BJ (cell line): Measurements from ENCODE around the gene TTLL5. TPM values are rescaled to one million over a fixed set of nuclear protein-coding genes. Genes with fewer than 3 reads are reported as not detected.

Source experiments
- CTCF ChIA-PET: fragments of 350-600 bp; formaldehyde crosslinking; extraction: SDS; loops from one replicate; lab custom pipeline; 2021; ENCODE audit warnings: antibody characterized with exemption, inconsistent platforms; lab: Yijun Ruan, JAX
- POLR2A ChIA-PET: fragments of 300-600 bp; sonication (Branson Sonifier 250); formaldehyde crosslinking; extraction: SDS; loops from one replicate; lab custom pipeline; 2021; ENCODE audit warnings: antibody characterized with exemption; lab: Charles Lee
- DNase-seq: peaks from one replicate; pipeline ENCODE4 v3.0.0-alpha.2; 2011; ENCODE audit warnings: low read depth
- H3K27me3 ChIP-seq: 2 replicates; pipeline ENCODE4 v1.6.0; 2011; ENCODE audit warnings: low read length; ENCODE audit not compliant: control insufficient read depth, insufficient read depth
- H3K36me3 ChIP-seq: 2 replicates; pipeline ENCODE4 v1.5.1; 2011; ENCODE audit warnings: low read length; ENCODE audit not compliant: control insufficient read depth, insufficient read depth
- H3K4me3 ChIP-seq: 2 replicates; pipeline ENCODE4 v1.5.1; 2011; ENCODE audit warnings: low read depth, mild to moderate bottlenecking, control low read depth, low read length
- polyA plus RNA-seq: library from polyadenylated mRNA; depleted of rRNA; stranded (reverse); fragments of >200 nt; gene quantifications from 2 replicates; pipeline ENCODE4 v1.2.3, GENCODE V29; 2011
- TF ChIP-seq, protein P1 (sequence below): IDR thresholded peaks from 2 replicates; pipeline ENCODE4 v1.5.1; 2011; ENCODE audit warnings: low read depth, mild to moderate bottlenecking, control low read depth, inconsistent platforms, low read length, moderate library complexity; ENCODE audit not compliant: insufficient read depth

TTLL5 gene
- polyA plus RNA-seq, 1 experiment = 9.9 TPM

GRCh38 chr14:75978249-75978731 is 317.2 kb downstream of the TTLL5 start:
- ChIA-PET CTCF (interaction anchor here (0.9 to 13.4 kb wide), 15 partner anchors 8 to 274 kb away, joined by 3 to 296 read pairs (median 6); no protein-coding TSS in a partner anchor), POLR2A (no interaction called here)
- Histone ChIP-seq H3K36me3 (no peaks in the 10 kb centered on the region), H3K27me3 (no peaks in the 10 kb centered on the region), H3K4me3 (no peak overlapping the region)
- TF ChIP-seq, protein P1, sequence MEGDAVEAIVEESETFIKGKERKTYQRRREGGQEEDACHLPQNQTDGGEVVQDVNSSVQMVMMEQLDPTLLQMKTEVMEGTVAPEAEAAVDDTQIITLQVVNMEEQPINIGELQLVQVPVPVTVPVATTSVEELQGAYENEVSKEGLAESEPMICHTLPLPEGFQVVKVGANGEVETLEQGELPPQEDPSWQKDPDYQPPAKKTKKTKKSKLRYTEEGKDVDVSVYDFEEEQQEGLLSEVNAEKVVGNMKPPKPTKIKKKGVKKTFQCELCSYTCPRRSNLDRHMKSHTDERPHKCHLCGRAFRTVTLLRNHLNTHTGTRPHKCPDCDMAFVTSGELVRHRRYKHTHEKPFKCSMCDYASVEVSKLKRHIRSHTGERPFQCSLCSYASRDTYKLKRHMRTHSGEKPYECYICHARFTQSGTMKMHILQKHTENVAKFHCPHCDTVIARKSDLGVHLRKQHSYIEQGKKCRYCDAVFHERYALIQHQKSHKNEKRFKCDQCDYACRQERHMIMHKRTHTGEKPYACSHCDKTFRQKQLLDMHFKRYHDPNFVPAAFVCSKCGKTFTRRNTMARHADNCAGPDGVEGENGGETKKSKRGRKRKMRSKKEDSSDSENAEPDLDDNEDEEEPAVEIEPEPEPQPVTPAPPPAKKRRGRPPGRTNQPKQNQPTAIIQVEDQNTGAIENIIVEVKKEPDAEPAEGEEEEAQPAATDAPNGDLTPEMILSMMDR = no peak
- no peak for DNase-seq

GRCh38 chr14:75979071-75979571 is 318.1 kb downstream of the TTLL5 start:
- TF ChIP-seq, protein P1 = peak; percentile 81
- DNase-seq = no peak
- CTCF ChIA-PET = interaction anchor here (0.6 to 13.4 kb wide), 32 partner anchors 9 to 319 kb away, joined by 3 to 296 read pairs (median 4); partner anchors contain the start of genes ERG28 and TTLL5
- H3K27me3 ChIP-seq = no peaks in the 10 kb centered on the region
- POLR2A ChIA-PET = no interaction called here
- no peak overlapping the region for H3K4me3 ChIP-seq
- H3K36me3 ChIP-seq = no peaks in the 10 kb centered on the region

GRCh38 chr14:75979648-75980565 is 318.9 kb downstream of the TTLL5 start:
- no peaks in the 10 kb centered on the region for H3K36me3 ChIP-seq
- CTCF ChIA-PET = interaction anchor here (0.6 to 13.4 kb wide), 27 partner anchors 10 to 319 kb away, joined by 3 to 296 read pairs (median 4); partner anchors contain the start of genes ERG28 and TTLL5
- H3K4me3 ChIP-seq = no peak overlapping the region
- TF ChIP-seq, protein P1 = no peak
- POLR2A ChIA-PET = no interaction called here
- no peak for DNase-seq
- H3K27me3 ChIP-seq = no peaks in the 10 kb centered on the region

GRCh38 chr14:75980856-75981255 is 319.8 kb downstream of the TTLL5 start:
- Histone ChIP-seq H3K4me3 (no peak overlapping the region; the same call in 1 of the 2 replicates), H3K36me3 (no peaks in the 10 kb centered on the region), H3K27me3 (no peaks in the 10 kb centered on the region)
- ChIA-PET POLR2A (no interaction called here), CTCF (interaction anchor here (0.7 to 13.4 kb wide), 11 partner anchors 16 to 419 kb away, joined by 3 to 296 read pairs (median 5); no protein-coding TSS in a partner anchor)
- no peak for DNase-seq
- TF ChIP-seq, protein P1 = no peak
